ENCODE data around the gene CRKL.
"Not testable (repeated sequence)": the region's sequence is repeated elsewhere in the genome, so short reads cannot be mapped to it uniquely, and the experiment has no call there.

The CRKL gene

GRCh38 chr22:20972014-20972694 is 54.9 kb downstream of the CRKL start:
- not testable (repeated sequence) for H3K4me2 ChIP-seq (ENCODE audit: low read length); H3K4ac ChIP-seq (ENCODE audit: low read depth, low read length); H3K4me3 ChIP-seq (ENCODE audit: low read depth, low read length); H3K9ac ChIP-seq (ENCODE audit: low read length); H3K23ac ChIP-seq (ENCODE audit: low read length); H4K12ac ChIP-seq (ENCODE audit: low read depth, low read length); H3K27ac ChIP-seq (ENCODE audit: low read depth, low read length); H2BK12ac ChIP-seq (ENCODE audit: low read length); H3K36me3 ChIP-seq (ENCODE audit: control insufficient read depth in 1 of 2, insufficient read depth in 2 of 2, low read length in 2 of 2); H3K18ac ChIP-seq (ENCODE audit: low read length); H2BK120ac ChIP-seq (ENCODE audit: insufficient read depth, low read length, poor library complexity); H2BK5ac ChIP-seq (ENCODE audit: low read depth, low read length, poor library complexity); H3K79me2 ChIP-seq (ENCODE audit: control insufficient read depth, insufficient read depth, low read length, poor library complexity); H3K4me1 ChIP-seq (ENCODE audit: control insufficient read depth in 1 of 2, insufficient read depth in 2 of 2, low read length in 2 of 2); H3K27me3 ChIP-seq (ENCODE audit: insufficient read depth, low read length); H2AFZ ChIP-seq (ENCODE audit: insufficient read depth, low read length, poor library complexity); H4K91ac ChIP-seq (ENCODE audit: low read depth, low read length); H3K9me3 ChIP-seq (ENCODE audit: insufficient read depth, low read depth, low read length); H2AK5ac ChIP-seq (ENCODE audit: low read length); H4K8ac ChIP-seq (ENCODE audit: low read depth, low read length); H3K14ac ChIP-seq (ENCODE audit: low read length); H3K79me1 ChIP-seq (ENCODE audit: low read length)
- no CpG with 5 or more reads among the region's 11 CpGs for WGBS (ENCODE audit: extremely low coverage, insufficient coverage, insufficient read length)
- peak; percentile 51 to 77 for DNase-seq

- Histone ChIP-seq H3K4me2 (ENCODE audit: low read length) (no peak overlapping the region), H3K4me1 (ENCODE audit: control insufficient read depth in 1 of 2, insufficient read depth in 2 of 2, low read length in 2 of 2) (peaks cover 2 to 3% of the 10 kb centered on the region in 2 experiments), H3K79me1 (ENCODE audit: low read length) (no peaks in the 10 kb centered on the region), H3K36me3 (ENCODE audit: control insufficient read depth in 1 of 2, insufficient read depth in 2 of 2, low read length in 2 of 2) (no peaks in the 10 kb centered on the region), H3K9me3 (ENCODE audit: insufficient read depth, low read depth, low read length) (peaks cover 11% of the 10 kb centered on the region), H3K9ac (ENCODE audit: low read length) (no peak overlapping the region), H3K4me3 (ENCODE audit: low read depth, low read length) (no peak overlapping the region), H3K27ac (ENCODE audit: low read depth, low read length) (no peak overlapping the region), H3K14ac (ENCODE audit: low read length) (no peak overlapping the region), H2BK5ac (ENCODE audit: low read depth, low read length, poor library complexity) (no peak overlapping the region), H3K27me3 (ENCODE audit: insufficient read depth, low read length) (no peaks in the 10 kb centered on the region), H4K91ac (ENCODE audit: low read depth, low read length) (no peak overlapping the region), H2AFZ (ENCODE audit: insufficient read depth, low read length, poor library complexity) (no peak overlapping the region), H2BK120ac (ENCODE audit: insufficient read depth, low read length, poor library complexity) (no peak overlapping the region), H3K4ac (ENCODE audit: low read depth, low read length) (no peak overlapping the region), H4K8ac (ENCODE audit: low read depth, low read length) (no peak overlapping the region), H4K12ac (ENCODE audit: low read depth, low read length) (no peak overlapping the region), H2BK12ac (ENCODE audit: low read length) (no peak overlapping the region), H3K18ac (ENCODE audit: low read length) (no peak overlapping the region), H2AK5ac (ENCODE audit: low read length) (no peak overlapping the region), H3K79me2 (ENCODE audit: control insufficient read depth, insufficient read depth, low read length, poor library complexity) (no peaks in the 10 kb centered on the region), H3K23ac (ENCODE audit: low read length) (no peak overlapping the region)
- WGBS (ENCODE audit: extremely low coverage, insufficient coverage, insufficient read length) = no CpG with 5 or more reads among the region's 21 CpGs
- no peak for DNase-seq
Observed at GRCh38 chr22:20972933-20973577, 55.8 kb downstream of the CRKL start.

- Histone ChIP-seq H3K36me3 (ENCODE audit: control insufficient read depth in 1 of 2, insufficient read depth in 2 of 2, low read length in 2 of 2) (no peaks in the 10 kb centered on the region), H3K14ac (ENCODE audit: low read length) (no peak overlapping the region), H3K9ac (ENCODE audit: low read length) (no peak overlapping the region), H2AK5ac (ENCODE audit: low read length) (no peak overlapping the region), H3K79me1 (ENCODE audit: low read length) (no peaks in the 10 kb centered on the region), H4K8ac (ENCODE audit: low read depth, low read length) (no peak overlapping the region), H2BK120ac (ENCODE audit: insufficient read depth, low read length, poor library complexity) (no peak overlapping the region), H3K4me2 (ENCODE audit: low read length) (no peak overlapping the region), H2BK12ac (ENCODE audit: low read length) (no peak overlapping the region), H4K91ac (ENCODE audit: low read depth, low read length) (no peak overlapping the region), H2BK5ac (ENCODE audit: low read depth, low read length, poor library complexity) (no peak overlapping the region), H3K23ac (ENCODE audit: low read length) (no peak overlapping the region), H3K27ac (ENCODE audit: low read depth, low read length) (no peak overlapping the region), H3K4me1 (ENCODE audit: control insufficient read depth in 1 of 2, insufficient read depth in 2 of 2, low read length in 2 of 2) (peaks cover 2 to 3% of the 10 kb centered on the region in 2 experiments), H3K4me3 (ENCODE audit: low read depth, low read length) (no peak overlapping the region), H3K9me3 (ENCODE audit: insufficient read depth, low read depth, low read length) (peaks cover 15% of the 10 kb centered on the region), H3K79me2 (ENCODE audit: control insufficient read depth, insufficient read depth, low read length, poor library complexity) (no peaks in the 10 kb centered on the region), H3K4ac (ENCODE audit: low read depth, low read length) (no peak overlapping the region), H2AFZ (ENCODE audit: insufficient read depth, low read length, poor library complexity) (peak overlapping the region; percentile 39), H4K12ac (ENCODE audit: low read depth, low read length) (no peak overlapping the region), H3K18ac (ENCODE audit: low read length) (no peak overlapping the region), H3K27me3 (ENCODE audit: insufficient read depth, low read length) (no peaks in the 10 kb centered on the region)
- no peak for DNase-seq
- WGBS (ENCODE audit: extremely low coverage, insufficient coverage, insufficient read length) = no CpG with 5 or more reads among the region's 21 CpGs
Observed at GRCh38 chr22:20973634-20974286, 56.6 kb downstream of the CRKL start.

- H3K9ac ChIP-seq (ENCODE audit: low read length) = no peak overlapping the region
- H2BK120ac ChIP-seq (ENCODE audit: insufficient read depth, low read length, poor library complexity) = no peak overlapping the region
- no peak overlapping the region for H2AK5ac ChIP-seq (ENCODE audit: low read length)
- peaks cover 18% of the 10 kb centered on the region for H3K9me3 ChIP-seq (ENCODE audit: insufficient read depth, low read depth, low read length)
- no peak overlapping the region for H2AFZ ChIP-seq (ENCODE audit: insufficient read depth, low read length, poor library complexity)
- H3K18ac ChIP-seq (ENCODE audit: low read length) = no peak overlapping the region
- H3K23ac ChIP-seq (ENCODE audit: low read length) = no peak overlapping the region
- no peaks in the 10 kb centered on the region for H3K36me3 ChIP-seq (ENCODE audit: control insufficient read depth in 1 of 2, insufficient read depth in 2 of 2, low read length in 2 of 2)
- no CpG with 5 or more reads among the region's 16 CpGs for WGBS (ENCODE audit: extremely low coverage, insufficient coverage, insufficient read length)
- peaks cover 3 to 4% of the 10 kb centered on the region in 2 experiments for H3K4me1 ChIP-seq (ENCODE audit: control insufficient read depth in 1 of 2, insufficient read depth in 2 of 2, low read length in 2 of 2)
- H2BK12ac ChIP-seq (ENCODE audit: low read length) = no peak overlapping the region
- H3K4me3 ChIP-seq (ENCODE audit: low read depth, low read length) = no peak overlapping the region
- H3K27ac ChIP-seq (ENCODE audit: low read depth, low read length) = no peak overlapping the region
- no peak overlapping the region for H3K4me2 ChIP-seq (ENCODE audit: low read length)
- no peak overlapping the region for H3K4ac ChIP-seq (ENCODE audit: low read depth, low read length)
- H4K12ac ChIP-seq (ENCODE audit: low read depth, low read length) = no peak overlapping the region
- H4K91ac ChIP-seq (ENCODE audit: low read depth, low read length) = no peak overlapping the region
- H2BK5ac ChIP-seq (ENCODE audit: low read depth, low read length, poor library complexity) = no peak overlapping the region
- H4K8ac ChIP-seq (ENCODE audit: low read depth, low read length) = no peak overlapping the region
- no peaks in the 10 kb centered on the region for H3K79me2 ChIP-seq (ENCODE audit: control insufficient read depth, insufficient read depth, low read length, poor library complexity)
- DNase-seq = no peak
- H3K14ac ChIP-seq (ENCODE audit: low read length) = no peak overlapping the region
- no peaks in the 10 kb centered on the region for H3K79me1 ChIP-seq (ENCODE audit: low read length)
- H3K27me3 ChIP-seq (ENCODE audit: insufficient read depth, low read length) = no peaks in the 10 kb centered on the region
Observed at GRCh38 chr22:20974336-20974955, 57.2 kb downstream of the CRKL start.

Measured in trophoblast cell (in vitro differentiated cells and primary cell).